Stimulated activated CD8-positive, alpha-beta memory T cell treated with anti-CD3 and anti-CD28 coated beads, Interleukin-12 subunit alpha, Interleukin-12 subunit beta, amount 100 ng/mL, for 24 hours (primary cell): ENCODE measurements around the gene OR2T35.
"Not testable (repeated sequence)": the region's sequence is repeated elsewhere in the genome, so short reads cannot be mapped to it uniquely, and the experiment has no call there.

Experiments
- DNase-seq: peaks from one replicate; pipeline ENCODE4 v3.0.0-alpha.2; 2020; ENCODE audit errors: extremely low read depth

Gene OR2T35

DNA sequence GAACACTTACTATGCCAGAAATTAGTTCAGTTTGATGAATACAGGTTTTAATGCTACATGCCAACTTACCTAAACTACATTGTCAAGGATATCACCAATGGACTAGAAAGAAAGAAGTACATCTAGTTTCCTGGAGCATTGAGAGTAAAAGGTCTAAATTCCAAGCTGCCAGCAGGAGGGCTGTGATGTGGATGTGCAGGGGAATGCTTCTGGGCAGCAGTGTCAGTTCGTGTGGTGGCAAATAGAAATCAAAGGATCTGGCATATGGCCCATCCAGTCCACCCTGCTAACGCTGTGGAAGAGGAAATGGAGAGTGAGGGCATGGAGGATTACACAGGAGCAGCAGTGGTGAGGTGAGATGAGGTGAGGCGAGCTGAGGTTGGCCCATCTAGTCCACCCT is at the start of gene OR2T35:
OR2T35 (minus strand) TSS at position 101 of the 400 bp plus-strand sequence. CDS start 6,020 bp downstream, outside the sequence.
- DNase-seq: not testable (repeated sequence)

DNA sequence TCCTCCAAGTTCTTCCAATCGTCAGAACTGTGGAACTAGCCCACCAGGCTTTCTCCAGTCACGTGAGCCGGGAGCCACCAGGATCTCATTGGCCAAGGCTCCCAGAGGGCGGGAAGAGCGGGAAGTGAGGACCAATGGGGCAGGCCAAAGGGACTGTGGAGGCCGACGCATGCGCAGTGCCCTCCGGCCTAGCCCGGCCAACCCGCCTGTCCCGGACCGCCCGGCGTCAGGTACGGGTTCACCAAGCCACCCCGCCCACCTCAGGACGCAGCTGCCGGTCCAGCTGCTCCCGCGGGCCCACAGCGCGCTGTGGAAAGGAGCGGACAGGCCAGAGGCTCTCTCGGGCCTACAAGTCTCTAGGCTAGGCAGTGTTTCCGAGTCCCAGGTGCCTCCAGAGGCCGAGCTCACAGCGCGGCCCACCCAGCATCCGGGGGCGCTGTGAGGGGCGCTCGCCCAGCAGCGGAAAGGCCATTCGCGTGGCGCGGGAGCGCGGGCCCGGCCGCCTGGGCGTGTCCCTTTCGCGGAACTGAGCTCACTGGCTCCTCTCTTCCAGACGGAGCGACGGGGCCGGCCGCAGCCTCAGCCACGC is 46.6 kb upstream of the OR2T35 start:
- DNase-seq: no peak

GRCh38 chr1:248688527-248689298 is 43.6 kb upstream of the OR2T35 start:
- no peak for DNase-seq

DNA sequence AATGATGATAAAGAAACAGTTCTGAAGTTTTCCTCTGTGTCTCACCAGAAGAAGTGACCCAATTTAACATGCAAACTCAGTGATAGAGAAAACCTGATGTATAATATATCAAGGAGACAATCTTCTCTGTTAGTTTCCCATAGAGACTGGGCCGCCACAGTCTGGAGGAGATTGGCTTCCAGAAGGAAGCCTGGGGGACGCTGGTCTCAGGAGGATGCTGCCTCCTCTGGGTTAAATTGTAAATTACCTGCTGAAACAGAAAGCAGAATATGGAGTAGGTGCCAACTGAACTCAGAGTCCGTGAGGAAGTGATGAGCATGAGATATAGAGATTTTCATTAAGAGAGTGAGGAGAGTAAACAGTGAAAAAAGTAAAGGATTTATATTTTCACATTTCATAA is 41.7 kb upstream of the OR2T35 start:
- no peak for DNase-seq

DNA sequence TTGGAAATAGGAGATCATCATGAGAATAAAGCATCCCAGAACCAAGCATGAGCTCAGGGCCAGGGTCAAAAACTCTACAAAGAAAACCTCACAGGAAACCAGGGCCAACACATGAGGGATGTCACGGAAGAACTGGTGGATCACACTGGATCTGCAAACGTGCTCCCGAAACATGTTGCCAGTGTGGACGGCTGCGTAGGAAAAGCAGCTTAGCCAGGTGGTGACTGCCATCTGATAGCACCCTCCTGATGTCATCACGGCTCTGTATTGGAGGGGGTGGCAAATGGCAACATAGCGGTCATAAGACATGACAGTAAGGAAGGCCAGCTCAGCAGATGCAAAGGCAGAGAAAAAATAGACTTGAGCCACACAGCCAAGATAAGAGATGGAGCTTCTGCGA is 36.6 kb upstream of the OR2T35 start:
- no peak for DNase-seq

DNA sequence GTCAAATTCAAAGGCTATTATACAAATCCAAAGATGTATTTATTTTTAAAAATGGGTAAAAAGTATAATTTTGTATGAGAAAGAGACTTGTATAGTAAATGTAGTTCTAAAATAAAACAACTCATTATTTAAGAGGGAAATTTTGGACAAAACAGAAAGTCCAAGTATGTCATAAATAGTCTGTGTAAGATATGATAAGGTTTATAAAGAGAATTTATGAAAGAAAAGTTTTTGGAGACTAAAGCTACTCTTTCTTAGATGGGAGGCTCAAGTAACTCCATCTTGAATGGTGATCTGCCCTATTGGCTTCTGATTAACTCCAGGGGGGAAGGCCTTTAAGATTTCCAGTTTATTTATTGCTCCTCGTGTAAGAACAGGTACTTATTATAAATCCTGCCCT is 24.9 kb upstream of the OR2T35 start:
- DNase-seq: no peak

DNA sequence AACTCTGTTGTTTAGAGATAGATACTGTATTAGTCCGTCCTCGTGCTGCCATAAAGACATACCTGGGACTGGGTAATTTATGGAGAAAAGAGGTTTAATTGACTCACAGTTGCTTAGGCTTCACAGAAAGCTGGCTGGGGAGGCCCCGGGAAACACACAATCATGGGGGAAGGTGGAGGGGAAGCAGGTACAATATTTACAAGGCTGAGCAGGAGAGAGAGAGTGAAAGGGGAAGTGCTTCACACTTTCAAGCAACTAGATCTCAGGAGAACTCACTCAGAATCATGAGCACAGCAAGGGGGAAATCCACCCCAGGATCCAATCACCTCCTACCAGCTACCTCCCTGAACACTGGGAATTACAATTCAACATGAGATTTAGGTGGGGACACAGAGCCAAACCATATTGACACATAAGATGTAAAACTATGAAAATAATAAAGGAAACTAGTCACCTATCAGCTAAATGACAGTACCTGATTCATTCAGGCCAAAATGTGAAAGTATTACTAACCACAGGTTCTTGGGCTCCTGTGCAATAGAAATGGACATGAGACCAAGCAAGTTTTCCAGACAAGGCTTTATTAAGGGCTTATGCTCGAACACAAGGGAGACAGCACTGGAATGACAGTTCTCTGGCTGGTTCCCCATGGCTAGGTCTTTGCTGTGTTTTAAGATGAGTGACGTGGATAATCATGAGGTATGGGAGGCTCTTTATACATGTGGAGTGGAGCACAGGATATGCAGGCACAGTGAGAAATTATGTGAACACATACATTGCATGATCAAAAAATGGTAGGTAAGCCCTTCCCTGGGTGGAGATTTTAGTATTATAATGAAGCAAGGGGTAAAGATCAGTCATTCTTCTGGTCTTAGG is 18.6 kb upstream of the OR2T35 start:
- not testable (repeated sequence) for DNase-seq

GRCh38 chr1:248656797-248657196 is 11.7 kb upstream of the OR2T35 start:
- DNase-seq: not testable (repeated sequence)

GRCh38 chr1:248655354-248655753 is 10.3 kb upstream of the OR2T35 start, which contains the start of gene OR2T27:
Gene OR2T27 (minus strand): TSS chr1:248655528. CDS start chr1:248650884, 4,644 bp downstream.
- DNase-seq: not testable (repeated sequence)

- DNase-seq: not testable (repeated sequence)
These were observed 3.9 kb upstream of the OR2T35 start for GRCh38 chr1:248648770-248649536.

DNA sequence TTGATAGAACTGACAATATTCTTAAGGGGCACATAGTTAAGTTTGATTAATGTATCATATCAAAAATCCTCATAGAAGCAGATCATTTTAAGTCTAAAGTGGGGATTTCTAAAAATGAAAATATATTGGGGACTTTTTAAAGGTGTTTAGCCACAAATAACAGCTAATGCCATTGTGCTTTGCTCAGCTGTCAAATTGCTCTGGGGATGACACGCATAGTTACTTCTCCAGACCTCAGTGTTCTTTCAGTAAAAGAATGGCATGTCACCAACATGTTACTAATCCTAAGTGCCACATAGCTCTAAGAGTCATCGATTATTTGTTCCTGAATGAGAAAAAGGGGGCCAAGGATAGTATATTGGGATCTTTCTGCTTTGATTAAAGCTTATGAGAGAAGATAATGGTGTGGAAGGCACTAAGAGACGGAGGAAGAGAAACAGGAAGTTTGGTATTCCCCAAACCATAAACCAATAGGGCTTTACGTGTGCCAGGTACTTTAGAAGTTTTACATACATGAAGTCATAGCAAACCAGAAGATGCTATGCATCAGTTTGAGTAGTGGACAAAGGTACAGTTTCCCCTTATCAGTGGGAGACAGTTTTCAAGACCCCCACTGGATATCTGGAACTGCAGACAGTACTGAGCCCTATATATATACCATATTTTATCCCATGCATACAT is 2.0 kb downstream of the OR2T35 start:
- not testable (repeated sequence) for DNase-seq

DNA sequence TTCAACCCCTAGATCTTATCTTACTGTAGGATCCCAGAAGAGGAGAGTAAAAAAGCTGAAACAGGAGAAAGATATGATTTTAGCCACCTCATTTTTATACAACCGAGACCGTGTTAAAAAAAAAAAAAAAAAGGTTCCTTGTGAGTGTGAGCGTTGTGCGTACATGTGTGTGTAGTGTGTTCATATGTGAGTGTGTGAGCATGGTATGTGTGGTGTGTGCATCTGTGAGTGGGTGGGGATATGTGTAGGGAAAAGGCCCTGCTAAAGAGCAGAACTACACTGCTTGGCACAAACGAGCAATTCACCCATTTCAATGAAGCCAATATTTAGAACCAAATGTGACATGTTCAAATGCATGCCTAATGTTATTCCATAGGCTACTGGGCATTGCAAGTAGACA is 3.5 kb downstream of the OR2T35 start:
- DNase-seq: not testable (repeated sequence)

DNA sequence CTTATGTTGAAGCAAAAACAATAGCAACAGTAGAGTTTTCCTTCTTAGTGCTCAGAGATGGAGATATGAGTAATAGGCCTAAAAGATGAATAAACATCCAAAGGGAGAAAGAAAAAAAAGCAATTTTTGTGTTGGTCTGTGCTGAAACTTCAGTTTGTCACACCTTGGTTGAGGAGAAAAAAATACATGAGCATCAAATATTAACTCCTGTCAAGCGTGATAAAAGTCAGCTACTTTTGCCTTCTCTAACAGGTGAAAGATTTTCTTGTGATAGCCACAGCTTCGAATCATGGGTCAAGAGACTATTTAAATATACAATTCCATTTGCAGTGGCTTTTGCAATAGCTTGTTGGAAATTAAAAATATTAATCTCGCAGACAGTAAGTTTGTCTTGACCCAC is 4.2 kb downstream of the OR2T35 start:
- not testable (repeated sequence) for DNase-seq

- not testable (repeated sequence) for DNase-seq
These were observed 5.4 kb downstream of the OR2T35 start for GRCh38 chr1:248639652-248640051.

DNA sequence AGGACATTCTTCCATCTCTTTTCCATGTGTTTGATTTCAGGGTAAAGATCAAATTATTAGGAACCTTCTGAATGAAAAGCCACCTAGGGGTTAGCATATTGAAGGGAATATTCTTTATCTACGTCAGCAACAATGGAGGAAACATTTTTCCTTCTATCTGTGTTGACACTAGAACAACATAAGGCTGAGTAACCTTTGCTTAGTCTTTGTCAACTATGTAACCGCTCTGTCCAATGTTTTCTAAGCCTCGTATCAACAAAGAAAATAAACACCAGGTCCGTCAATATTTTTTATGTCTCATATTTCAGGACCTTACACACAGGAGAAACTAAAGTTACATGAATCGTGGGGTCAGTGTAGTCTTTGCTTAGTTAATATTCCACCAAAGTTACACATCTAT is 8.5 kb downstream of the OR2T35 start:
- DNase-seq: not testable (repeated sequence)

GRCh38 chr1:248634991-248635390 is 10.1 kb downstream of the OR2T35 start, which contains the start of gene OR2T11:
Gene OR2T11 (minus strand): TSS chr1:248635091. CDS start chr1:248627128, 7,963 bp downstream.
- DNase-seq: not testable (repeated sequence)

- DNase-seq: no peak
These were observed 13.6 kb downstream of the OR2T35 start for GRCh38 chr1:248631354-248632008.

- no peak for DNase-seq
These were observed 14.5 kb downstream of the OR2T35 start for GRCh38 chr1:248630551-248630950.

- no peak for DNase-seq
These were observed 16.9 kb downstream of the OR2T35 start for GRCh38 chr1:248627971-248628844.
